Keratinocyte (primary cell): ENCODE measurements around the gene SNRK. TPM values are rescaled to one million over a fixed set of nuclear protein-coding genes. Genes with fewer than 3 reads are reported as not detected.

Source experiments
- DNase-seq: peaks from one replicate; pipeline ENCODE4 v3.0.0-alpha.2; 2011; ENCODE audit warnings: low read depth, missing footprints, low spot score
- FAIRE-seq: peaks from 2 replicates; lab custom pipeline; 2011; peaks lifted over from hg19 to GRCh38; lab: Jason Lieb, UNC
- H2AFZ ChIP-seq: 2 replicates; pipeline ENCODE4 v1.6.0; 2012; ENCODE audit warnings: low read length, control low read depth, inconsistent platforms; ENCODE audit not compliant: control insufficient read depth
- H3K27ac ChIP-seq: 2 replicates; pipeline ENCODE4 v1.5.1; 2011; ENCODE audit warnings: low read length; ENCODE audit not compliant: control insufficient read depth, insufficient read depth
- H3K27me3 ChIP-seq: 3 replicates; pipeline ENCODE4 v1.6.0; 2011; ENCODE audit warnings: low read length; ENCODE audit not compliant: control insufficient read depth, insufficient read depth; ENCODE audit errors: extremely low read depth
- H3K36me3 ChIP-seq, 2 experiments: 2 replicates in 1 of 2; 3 replicates in 1 of 2; pipeline ENCODE4 v1.5.1; 2011; ENCODE audit warnings: low read length in 2 of 2, mild to moderate bottlenecking in 1 of 2; ENCODE audit not compliant: control insufficient read depth in 2 of 2, insufficient read depth in 2 of 2; ENCODE audit errors: extremely low read depth in 1 of 2
- H3K4me1 ChIP-seq: 3 replicates; pipeline ENCODE4 v1.5.1; 2011; ENCODE audit warnings: low read length; ENCODE audit not compliant: control insufficient read depth, insufficient read depth; ENCODE audit errors: extremely low read depth
- H3K4me2 ChIP-seq: 3 replicates; pipeline ENCODE4 v1.6.0; 2011; ENCODE audit warnings: low read depth, low read length; ENCODE audit not compliant: control insufficient read depth, insufficient read depth; ENCODE audit errors: extremely low read depth
- H3K4me3 ChIP-seq, 3 experiments: fragments of 200-600 bp in 1 of 3; sonication (generic) in 1 of 3; 2 replicates in 2 of 3; 3 replicates in 1 of 3; pipeline ENCODE4 v1.5.1; 2011 to 2016; ENCODE audit warnings: low read length in 3 of 3, mild to moderate bottlenecking in 3 of 3, control low read depth in 2 of 3, inconsistent platforms in 1 of 3, low read depth in 1 of 3, mixed read lengths in 1 of 3, mixed run types in 1 of 3, moderate library complexity in 1 of 3; ENCODE audit not compliant: control insufficient read depth in 2 of 3, insufficient read depth in 2 of 3; ENCODE audit errors: extremely low read depth in 1 of 3
- H3K79me2 ChIP-seq: 2 replicates; pipeline ENCODE4 v1.6.0; 2012; ENCODE audit warnings: low read length; ENCODE audit not compliant: control insufficient read depth, insufficient read depth
- H3K9ac ChIP-seq: 3 replicates; pipeline ENCODE4 v1.6.0; 2011; ENCODE audit warnings: low read length; ENCODE audit not compliant: control insufficient read depth, insufficient read depth; ENCODE audit errors: extremely low read depth
- H3K9me1 ChIP-seq: 3 replicates; pipeline ENCODE4 v1.6.0; 2011; ENCODE audit warnings: low read length; ENCODE audit not compliant: control insufficient read depth, insufficient read depth; ENCODE audit errors: extremely low read depth
- H3K9me3 ChIP-seq: 2 replicates; pipeline ENCODE4 v1.5.1; 2012; ENCODE audit warnings: low read depth, low read length; ENCODE audit not compliant: control insufficient read depth
- H4K20me1 ChIP-seq: 3 replicates; pipeline ENCODE4 v1.6.0; 2011; ENCODE audit warnings: low read length; ENCODE audit not compliant: control insufficient read depth, insufficient read depth; ENCODE audit errors: extremely low read depth
- EZH2 ChIP-seq: IDR thresholded peaks from one replicate; pipeline ENCODE4 v1.6.1; 2012; ENCODE audit warnings: inconsistent platforms, mild to moderate bottlenecking, low read length, moderate library complexity
- dilution Hi-C: fragments of 300-500 bp; cut with MboI; formaldehyde crosslinking; loops from one replicate; pipeline ENCODE4 v1.7.0; 2020; ENCODE audit warnings: low sequenced_read_pairs; ENCODE audit not compliant: extremely low pct_ligation_motif_present
- polyA plus RNA-seq, 5 experiments: library from polyadenylated mRNA; depleted of rRNA in 3 of 5; stranded (reverse) in 3 of 5; stranded (forward) in 1 of 5; unstranded in 1 of 5; fragments of >200 nt; gene quantifications; 1 replicate in 1 of 5; 2 replicates in 3 of 5; 3 replicates in 1 of 5; pipeline versions ENCODE4 v1.2.1 to v1.2.3, GENCODE V29; 2011 to 2012; ENCODE audit warnings: missing spikeins in 2 of 5, low read depth in 1 of 5, low replicate concordance in 1 of 5
- TF ChIP-seq, protein P1 (sequence below), 3 experiments: IDR thresholded peaks in 1 of 3; conservative IDR thresholded peaks in 1 of 3; optimal IDR thresholded peaks in 1 of 3; 2 replicates in 2 of 3; 3 replicates in 1 of 3; pipeline versions ENCODE3 to v1.5.1; 2011; ENCODE audit warnings: low read length in 3 of 3, mild to moderate bottlenecking in 3 of 3, moderate library complexity in 2 of 3, control low read depth in 1 of 3, inconsistent platforms in 1 of 3; ENCODE audit not compliant: insufficient read depth in 2 of 3; ENCODE audit errors: extremely low read depth in 1 of 3

Gene SNRK
- polyA plus RNA-seq, 1 donor (not counting 4 experiments of a cell fraction or from before 2014, with no cell fraction given), result 15.7 TPM

GRCh38 chr3:43323541-43323940 lies 37.2 kb downstream of the SNRK start:
- H3K4me2 ChIP-seq, result no peak overlapping the region
- H3K27ac ChIP-seq, result no peak overlapping the region
- FAIRE-seq (no peak), DNase-seq (no peak)
- H3K4me1 ChIP-seq, result peaks cover 4% of the 10 kb centered on the region
- H3K9me1 ChIP-seq, result no peaks in the 10 kb centered on the region
- peaks cover 57% of the 10 kb centered on the region for H3K79me2 ChIP-seq
- H3K36me3 ChIP-seq, result peaks cover 4 to 6% of the 10 kb centered on the region in 2 experiments
- no peak overlapping the region for H2AFZ ChIP-seq
- dilution Hi-C loops, result no loop called here
- no peak overlapping the region for H3K9ac ChIP-seq
- no peaks in the 10 kb centered on the region for H3K9me3 ChIP-seq
- TF ChIP-seq EZH2, result no peak
- TF ChIP-seq, protein P1, sequence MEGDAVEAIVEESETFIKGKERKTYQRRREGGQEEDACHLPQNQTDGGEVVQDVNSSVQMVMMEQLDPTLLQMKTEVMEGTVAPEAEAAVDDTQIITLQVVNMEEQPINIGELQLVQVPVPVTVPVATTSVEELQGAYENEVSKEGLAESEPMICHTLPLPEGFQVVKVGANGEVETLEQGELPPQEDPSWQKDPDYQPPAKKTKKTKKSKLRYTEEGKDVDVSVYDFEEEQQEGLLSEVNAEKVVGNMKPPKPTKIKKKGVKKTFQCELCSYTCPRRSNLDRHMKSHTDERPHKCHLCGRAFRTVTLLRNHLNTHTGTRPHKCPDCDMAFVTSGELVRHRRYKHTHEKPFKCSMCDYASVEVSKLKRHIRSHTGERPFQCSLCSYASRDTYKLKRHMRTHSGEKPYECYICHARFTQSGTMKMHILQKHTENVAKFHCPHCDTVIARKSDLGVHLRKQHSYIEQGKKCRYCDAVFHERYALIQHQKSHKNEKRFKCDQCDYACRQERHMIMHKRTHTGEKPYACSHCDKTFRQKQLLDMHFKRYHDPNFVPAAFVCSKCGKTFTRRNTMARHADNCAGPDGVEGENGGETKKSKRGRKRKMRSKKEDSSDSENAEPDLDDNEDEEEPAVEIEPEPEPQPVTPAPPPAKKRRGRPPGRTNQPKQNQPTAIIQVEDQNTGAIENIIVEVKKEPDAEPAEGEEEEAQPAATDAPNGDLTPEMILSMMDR (optimal IDR thresholded peaks at IDR 0.05 in 1 of 3, IDR thresholded peaks at IDR 0.05 in 1 of 3, conservative IDR thresholded peaks at IDR 0.05 in 1 of 3; ENCODE audit: extremely low read depth in 1 of 3, insufficient read depth in 2 of 3, low read length in 3 of 3), result no peak
- H4K20me1 ChIP-seq, result no peaks in the 10 kb centered on the region
- no peaks in the 10 kb centered on the region for H3K27me3 ChIP-seq
- H3K4me3 ChIP-seq, result no peak overlapping the region

DNA sequence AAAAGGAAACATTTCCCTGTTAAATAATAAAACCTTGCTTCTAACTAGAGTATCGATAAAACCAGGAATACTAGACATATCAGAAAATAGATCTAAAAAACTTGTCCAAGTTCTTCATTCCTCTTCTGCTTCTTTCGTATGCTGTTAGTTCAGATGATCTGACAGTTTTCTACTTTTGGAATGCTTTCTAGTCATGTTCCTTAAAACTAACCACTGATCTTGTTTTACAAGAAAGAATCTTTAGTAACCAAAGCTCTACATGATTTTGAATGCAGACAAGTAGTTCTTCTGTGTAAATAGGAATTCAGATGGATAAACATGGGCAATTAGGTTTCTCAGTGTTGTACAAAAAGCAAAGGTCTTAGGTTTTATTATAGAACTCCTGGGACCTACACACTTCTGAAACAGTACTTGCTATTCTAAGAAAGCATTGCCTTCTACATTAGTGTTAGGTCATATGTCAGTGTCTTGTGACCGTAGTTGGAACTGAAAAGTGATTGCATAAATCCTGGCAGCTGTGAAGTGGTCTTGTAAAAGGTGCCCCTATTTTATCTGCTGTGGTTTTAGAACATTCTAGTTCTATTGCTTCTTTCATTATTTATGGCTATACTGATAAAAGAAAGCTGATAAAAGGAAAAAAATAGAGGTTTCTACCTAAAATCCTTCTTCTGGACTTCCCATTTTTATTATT lies 40.7 kb downstream of the SNRK start:
- Histone ChIP-seq H4K20me1 (no peaks in the 10 kb centered on the region), H3K79me2 (peaks cover 52% of the 10 kb centered on the region), H3K4me3 (no peak overlapping the region), H3K36me3 (no peaks in the 10 kb centered on the region), H3K9me3 (no peaks in the 10 kb centered on the region), H3K27me3 (no peaks in the 10 kb centered on the region), H3K9ac (no peak overlapping the region), H2AFZ (no peak overlapping the region), H3K4me2 (no peak overlapping the region), H3K27ac (no peak overlapping the region), H3K4me1 (peaks cover 7% of the 10 kb centered on the region), H3K9me1 (no peaks in the 10 kb centered on the region)
- DNase-seq (no peak), FAIRE-seq (no peak)
- TF ChIP-seq, protein P1 (optimal IDR thresholded peaks at IDR 0.05 in 1 of 3, IDR thresholded peaks at IDR 0.05 in 1 of 3, conservative IDR thresholded peaks at IDR 0.05 in 1 of 3; ENCODE audit: extremely low read depth in 1 of 3, insufficient read depth in 2 of 3, low read length in 3 of 3), result no peak
- no peak for TF ChIP-seq EZH2
- dilution Hi-C loops, result no loop called here
